GM18511 (cell line): ENCODE data around the gene AKAP9.
"Not testable (repeated sequence)": the region's sequence is repeated elsewhere in the genome, so short reads cannot be mapped to it uniquely, and the experiment has no call there.

Experiments used
- ATAC-seq: cut with Tn5 transposase; IDR thresholded peaks from one replicate; pipeline ENCODE4 v1.9.1; 2021; ENCODE audit warnings: mild to moderate bottlenecking, moderate library complexity; ENCODE audit not compliant: unreplicated experiment

Gene AKAP9

GRCh38 chr7:92002720-92003119, 62.1 kb downstream of the AKAP9 start:
- ATAC-seq = no peak

- no peak for ATAC-seq
Measured at GRCh38 chr7:92006046-92006445, 65.4 kb downstream of the AKAP9 start.

- no peak for ATAC-seq
Measured at GRCh38 chr7:92010215-92010614, 69.6 kb downstream of the AKAP9 start.

DNA sequence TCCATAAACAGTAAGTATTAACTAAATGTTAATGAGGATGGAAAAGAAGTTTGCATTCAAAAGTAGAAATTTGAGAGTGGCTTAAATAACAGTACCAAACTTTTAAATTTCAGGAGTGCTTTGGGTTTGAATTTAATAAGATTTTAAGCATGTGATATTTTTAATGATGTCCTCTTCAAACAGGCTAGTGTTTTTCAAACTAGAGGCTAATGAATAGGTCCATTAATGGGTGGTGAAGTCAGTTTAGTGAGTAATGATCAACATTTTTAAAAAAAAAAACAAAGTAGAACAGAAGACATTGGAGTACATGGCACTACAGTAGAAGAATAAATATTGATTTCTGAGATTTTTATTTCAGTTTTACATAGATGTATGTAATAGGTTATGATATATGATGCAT, 72.9 kb downstream of the AKAP9 start:
- ATAC-seq = no peak

DNA sequence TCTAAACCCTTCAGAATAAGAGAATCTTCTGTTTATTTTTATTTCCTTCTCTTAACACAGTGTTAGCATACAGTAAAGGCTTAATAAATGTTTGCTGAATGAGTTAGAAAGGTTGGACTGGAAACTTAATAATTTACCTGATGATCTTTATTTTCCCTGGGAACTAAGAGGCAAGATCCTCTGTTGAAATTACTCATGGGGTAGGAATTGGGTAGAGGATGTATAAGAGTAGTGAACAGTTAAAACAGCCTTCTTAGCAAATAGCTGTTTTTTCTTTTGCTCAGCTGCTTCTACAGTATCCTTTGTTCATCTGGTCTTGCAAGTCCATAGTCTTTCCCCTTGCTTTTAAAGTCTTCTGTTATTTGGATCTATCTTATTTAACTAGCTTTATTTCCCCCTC, 80.0 kb downstream of the AKAP9 start:
- ATAC-seq = no peak

DNA sequence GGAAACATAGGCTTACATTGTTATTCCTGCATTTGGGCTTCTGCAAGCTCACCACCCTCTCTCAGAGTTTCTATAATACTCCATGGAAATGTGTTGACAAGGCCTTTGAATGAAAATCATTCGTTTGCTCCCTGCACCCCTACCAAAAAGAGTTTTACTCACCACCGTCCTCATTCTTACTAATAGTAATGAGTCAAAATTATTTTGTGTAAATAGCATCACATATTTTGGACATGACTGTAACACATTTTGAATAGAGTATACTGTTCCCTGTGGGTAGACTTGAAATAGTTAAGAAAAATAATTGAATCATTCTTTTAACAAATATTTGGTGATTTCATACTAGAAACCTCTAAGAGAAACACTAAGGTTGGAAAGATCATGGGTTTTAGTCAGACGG, 84.6 kb downstream of the AKAP9 start:
- no peak for ATAC-seq

- not testable (repeated sequence) for ATAC-seq
Measured at GRCh38 chr7:92026635-92027034, 86.0 kb downstream of the AKAP9 start.

DNA sequence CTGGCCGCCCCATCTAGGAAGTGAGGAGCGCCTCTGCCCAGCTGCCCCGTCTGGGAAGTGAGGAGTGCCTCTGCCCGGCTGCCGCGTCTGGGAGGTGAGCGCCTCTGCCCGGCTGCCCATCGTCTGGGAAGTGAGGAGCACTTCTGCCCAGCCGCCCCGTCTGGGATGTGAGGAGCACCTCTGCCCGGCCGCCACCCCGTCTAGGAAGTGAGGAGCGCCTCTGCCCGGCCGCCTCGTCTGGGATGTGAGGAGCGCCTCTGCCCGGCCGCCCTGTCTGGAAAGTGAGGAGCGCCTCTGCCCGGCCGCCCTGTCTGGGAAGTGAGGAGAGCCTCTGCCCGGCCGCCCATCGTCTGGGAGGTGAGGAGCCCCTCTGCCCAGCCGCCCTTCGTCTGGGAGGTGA, 86.5 kb downstream of the AKAP9 start:
- not testable (repeated sequence) for ATAC-seq

DNA sequence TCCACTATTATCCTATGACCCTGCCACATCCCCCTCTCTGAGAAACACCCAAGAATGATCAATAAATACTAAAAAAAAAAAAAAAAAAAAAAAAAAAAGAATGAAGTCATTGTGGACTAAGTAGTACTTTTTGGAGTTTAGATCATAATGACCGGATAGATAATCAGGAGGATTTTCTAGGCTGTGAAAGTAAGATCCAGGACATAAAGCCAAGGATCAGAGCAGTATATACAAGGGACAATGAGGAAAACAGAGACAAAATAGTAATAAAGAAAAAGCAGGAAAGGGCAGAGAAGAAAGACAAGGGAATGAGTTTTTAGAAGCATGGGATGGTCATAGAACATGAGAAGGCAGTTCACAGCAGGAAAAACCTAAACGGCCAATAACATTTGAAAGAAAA, 87.6 kb downstream of the AKAP9 start:
- ATAC-seq = no peak

DNA sequence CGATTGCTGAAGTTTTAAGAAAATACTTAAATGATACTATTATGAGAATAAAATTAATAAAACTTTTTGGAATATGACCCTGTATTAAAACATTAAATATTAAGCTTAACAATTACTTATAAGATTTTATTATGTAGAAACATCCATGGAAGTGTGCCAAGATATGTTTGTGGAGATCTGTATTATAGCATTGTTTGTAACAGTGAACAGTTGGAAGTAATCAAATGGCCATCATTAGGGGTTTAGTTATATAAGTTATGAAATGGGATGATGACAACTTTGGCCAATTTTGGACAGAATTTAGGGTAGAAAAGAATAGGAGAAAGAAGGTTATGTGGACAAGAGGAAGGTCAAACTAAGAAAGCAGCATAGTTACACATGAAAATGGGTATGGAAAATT, 88.0 kb downstream of the AKAP9 start:
- no peak for ATAC-seq

DNA sequence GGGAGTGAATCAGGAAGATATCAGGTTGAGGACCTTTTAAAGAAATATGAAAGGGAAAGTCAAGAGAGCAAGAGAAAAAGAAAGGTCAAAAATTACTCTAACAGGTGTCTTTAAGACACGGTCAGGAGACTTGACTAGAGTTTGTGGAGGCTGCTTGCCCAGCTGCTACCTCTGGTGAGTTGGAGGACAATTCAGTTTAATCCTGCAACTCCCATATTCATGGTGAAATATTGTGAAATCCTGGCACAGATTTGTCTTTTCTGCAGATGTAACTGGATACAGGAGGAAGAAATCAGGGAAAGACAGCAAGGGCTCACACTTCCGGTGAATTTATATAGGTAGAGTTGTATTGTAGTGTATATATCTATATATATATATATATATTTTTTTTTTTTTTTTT, 93.5 kb downstream of the AKAP9 start:
- no peak for ATAC-seq

DNA sequence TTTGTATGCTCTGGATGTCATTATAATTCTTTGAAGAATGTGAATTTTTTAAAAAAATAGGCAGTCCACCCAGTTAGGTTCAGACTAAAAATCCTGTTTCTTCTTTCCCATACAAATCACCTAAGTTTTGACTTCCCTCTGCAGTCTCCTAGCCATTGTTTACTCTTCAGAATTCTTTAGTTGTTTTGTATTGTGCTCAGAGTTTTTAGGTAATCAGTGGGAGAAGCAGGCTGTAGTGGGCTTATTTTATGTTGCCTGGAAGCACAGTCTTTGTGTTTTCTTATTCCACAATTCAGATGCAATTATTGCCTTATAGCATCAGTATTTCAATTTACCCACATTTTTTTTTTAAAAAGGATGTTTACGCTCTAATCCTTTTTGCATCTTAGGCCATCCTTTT, 94.9 kb downstream of the AKAP9 start:
- ATAC-seq = no peak

DNA sequence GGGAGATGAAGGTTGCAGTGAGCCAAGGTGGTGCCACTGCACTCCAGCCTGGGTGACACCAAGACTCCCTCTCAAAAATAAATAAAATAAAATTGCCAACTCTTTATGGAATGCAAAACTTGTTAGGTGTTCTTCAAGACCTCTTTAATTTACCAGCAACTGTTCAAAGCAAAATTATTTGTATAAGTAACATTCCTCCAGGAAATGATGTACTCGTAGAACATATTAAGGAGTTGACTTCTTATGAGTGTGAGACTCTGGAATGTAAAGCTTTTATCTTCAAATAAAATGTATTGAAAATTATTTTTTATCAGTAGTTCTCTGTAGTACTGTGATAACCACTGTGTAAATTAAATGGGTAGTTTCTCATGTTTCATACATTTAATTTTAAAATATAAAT, 99.2 kb downstream of the AKAP9 start:
- ATAC-seq = no peak

DNA sequence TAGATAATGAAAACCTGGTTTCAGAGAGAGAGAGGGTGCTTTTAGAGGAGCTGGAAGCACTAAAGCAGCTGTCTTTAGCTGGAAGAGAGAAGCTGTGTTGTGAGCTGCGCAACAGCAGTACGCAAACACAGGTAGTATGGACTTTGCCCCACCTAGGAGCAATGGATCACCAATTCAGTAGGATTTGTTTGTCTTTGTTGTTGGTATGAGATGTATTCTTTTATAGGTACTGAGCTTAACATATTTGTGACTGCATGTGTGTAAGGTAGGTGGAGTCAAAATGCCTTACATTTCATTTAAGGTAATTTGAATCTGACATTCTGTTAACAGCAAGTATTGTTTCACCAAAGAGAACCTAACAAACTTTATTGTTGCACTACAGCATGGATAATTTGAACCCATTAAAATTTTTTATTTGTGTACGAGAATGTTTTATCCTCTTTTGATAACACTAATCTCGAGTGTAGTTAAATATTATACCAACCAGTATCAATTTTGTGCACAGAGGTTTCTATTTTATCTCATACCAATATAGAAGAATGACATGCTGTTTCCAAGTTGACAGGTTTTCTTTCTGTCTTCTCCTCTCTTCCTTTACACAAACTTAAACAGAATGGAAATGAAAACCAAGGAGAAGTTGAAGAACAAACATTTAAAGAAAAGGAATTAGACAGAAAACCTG, 101.5 kb downstream of the AKAP9 start:
- ATAC-seq = no peak

DNA sequence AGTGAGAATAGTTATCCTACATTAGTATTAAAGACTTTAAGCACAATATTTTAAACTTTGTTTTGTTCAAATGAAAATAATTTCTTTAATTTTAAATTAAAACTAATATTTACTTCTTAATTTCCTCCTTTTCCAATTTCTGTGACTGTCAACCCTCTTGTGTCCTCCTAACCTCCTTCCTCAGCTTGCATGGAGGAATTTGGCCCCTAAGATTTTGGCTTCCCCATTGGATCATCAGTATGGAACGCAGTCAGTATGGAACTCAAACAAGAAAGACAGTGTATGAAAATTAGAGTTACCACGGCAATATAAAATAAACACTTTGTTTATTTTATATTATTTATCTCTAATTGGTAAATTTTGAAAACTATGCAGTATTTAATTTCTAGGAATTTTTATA, 102.4 kb downstream of the AKAP9 start:
- no peak for ATAC-seq

GRCh38 chr7:92043637-92044036, 103.0 kb downstream of the AKAP9 start:
- no peak for ATAC-seq

GRCh38 chr7:92044148-92044547, 103.5 kb downstream of the AKAP9 start:
- no peak for ATAC-seq

DNA sequence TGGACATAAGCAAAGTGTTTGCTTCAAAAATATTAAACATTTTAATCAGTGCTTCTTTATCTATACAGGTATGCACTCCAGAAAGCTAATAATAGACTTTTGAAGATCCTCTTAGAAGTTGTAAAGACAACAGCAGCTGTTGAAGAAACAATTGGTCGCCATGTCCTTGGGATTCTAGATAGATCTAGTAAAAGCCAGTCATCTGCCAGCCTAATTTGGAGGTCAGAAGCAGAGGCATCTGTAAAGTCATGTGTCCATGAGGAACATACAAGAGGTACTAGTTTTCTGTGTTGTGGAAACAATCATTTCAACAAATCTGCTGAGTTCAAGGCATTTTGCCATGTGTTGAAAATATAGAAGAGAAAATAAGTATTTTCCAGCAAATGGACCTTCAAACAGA, 104.3 kb downstream of the AKAP9 start:
- no peak for ATAC-seq

DNA sequence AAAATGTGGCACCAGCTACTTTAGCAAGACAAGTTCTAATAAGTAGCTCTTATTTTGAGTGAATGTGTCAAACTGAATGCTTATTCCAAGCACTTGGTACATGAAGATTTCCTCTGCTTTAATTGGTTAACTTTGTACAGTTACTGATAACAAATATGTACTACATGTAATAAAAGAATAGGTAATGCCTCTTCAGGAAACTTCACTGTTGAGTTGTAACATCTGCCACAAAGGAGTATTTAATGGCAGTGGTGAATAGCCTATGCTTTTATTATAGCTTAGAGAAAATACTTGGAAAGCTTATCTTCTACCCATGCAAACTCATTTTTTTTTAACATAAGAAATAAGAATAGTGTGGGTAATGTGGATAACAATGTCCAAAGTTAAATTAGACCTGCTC, 111.0 kb downstream of the AKAP9 start:
- ATAC-seq = no peak

DNA sequence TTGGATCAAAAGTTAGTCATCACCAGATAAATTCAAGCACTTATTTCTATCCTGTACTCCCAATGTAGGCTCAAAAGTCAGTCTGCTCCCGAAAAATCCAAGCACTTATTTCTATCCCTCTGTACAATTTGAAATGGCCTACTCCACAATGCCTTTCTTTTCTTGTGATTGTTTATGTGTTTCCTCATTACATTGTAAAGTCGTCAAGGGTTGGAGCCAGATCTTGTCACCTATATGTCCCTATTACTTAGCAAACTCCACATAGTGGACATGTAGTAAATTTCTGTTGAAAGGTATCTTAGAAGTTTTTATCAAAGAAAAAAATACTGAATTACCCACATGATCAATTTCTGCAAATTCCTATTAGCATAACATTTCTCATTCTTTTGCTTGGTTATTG, 111.5 kb downstream of the AKAP9 start:
- ATAC-seq = no peak

DNA sequence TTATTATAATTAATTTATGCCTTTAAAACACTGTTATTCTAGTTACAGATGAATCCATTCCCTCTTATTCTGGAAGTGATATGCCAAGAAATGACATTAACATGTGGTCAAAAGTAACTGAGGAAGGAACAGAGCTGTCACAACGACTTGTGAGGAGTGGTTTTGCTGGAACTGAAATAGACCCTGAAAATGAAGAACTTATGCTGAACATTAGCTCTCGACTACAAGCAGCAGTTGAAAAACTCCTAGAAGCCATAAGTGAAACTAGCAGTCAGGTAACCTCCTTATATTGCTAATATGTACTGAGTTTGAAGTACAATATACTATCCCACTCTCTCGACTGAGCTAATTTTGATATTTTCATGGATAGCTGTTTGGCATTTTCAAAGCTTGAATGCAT, 112.0 kb downstream of the AKAP9 start:
- no peak for ATAC-seq

- ATAC-seq = no peak
Measured at GRCh38 chr7:92053312-92053711, 112.7 kb downstream of the AKAP9 start.

GRCh38 chr7:92056286-92056685, 115.6 kb downstream of the AKAP9 start:
- no peak for ATAC-seq
